Measurements from ENCODE around the gene SOX14.

SOX14 gene

GRCh38 chr3:137764001-137764433 is at the start of gene SOX14:
TSS of gene SOX14 (plus strand) at chr3:137764315. CDS start at chr3:137764785, 470 bp downstream.
- no peak for DNase-seq

GRCh38 chr3:137714551-137714950 is 49.6 kb upstream of the SOX14 start:
- DNase-seq: no peak

- no peak for DNase-seq
Measured at GRCh38 chr3:137724240-137724639, 39.9 kb upstream of the SOX14 start.

- no peak for DNase-seq
Measured at GRCh38 chr3:137737208-137737607, 26.9 kb upstream of the SOX14 start.

GRCh38 chr3:137738710-137739109 is 25.4 kb upstream of the SOX14 start:
- DNase-seq: no peak

- no peak for DNase-seq
Measured at GRCh38 chr3:137743608-137744007, 20.5 kb upstream of the SOX14 start.

GRCh38 chr3:137746808-137747207 is 17.3 kb upstream of the SOX14 start:
- no peak for DNase-seq

- DNase-seq: no peak
Measured at GRCh38 chr3:137759505-137759904, 4.6 kb upstream of the SOX14 start.

- no peak for DNase-seq
Measured at GRCh38 chr3:137760341-137761098, 3.6 kb upstream of the SOX14 start.

GRCh38 chr3:137761099-137761562 is 3.0 kb upstream of the SOX14 start:
- no peak for DNase-seq

- no peak for DNase-seq
Measured at GRCh38 chr3:137761563-137762503, 2.3 kb upstream of the SOX14 start.

GRCh38 chr3:137762674-137763593 is 1.2 kb upstream of the SOX14 start:
- DNase-seq: no peak

- no peak for DNase-seq
Measured at GRCh38 chr3:137763594-137763938, 549 bp upstream of the SOX14 start.

- no peak for DNase-seq
Measured at GRCh38 chr3:137764563-137765309, 621 bp downstream of the SOX14 start.

- no peak for DNase-seq
Measured at GRCh38 chr3:137765310-137766033, 1.4 kb downstream of the SOX14 start.

- DNase-seq: no peak
Measured at GRCh38 chr3:137766041-137766875, 2.1 kb downstream of the SOX14 start.

GRCh38 chr3:137766876-137767537 is 2.9 kb downstream of the SOX14 start:
- DNase-seq: no peak

GRCh38 chr3:137767538-137768360 is 3.6 kb downstream of the SOX14 start:
- DNase-seq: no peak
